AML-193 (cell line): Measurements from ENCODE around the gene CGN.
A peak's percentile ranks its signal among the peaks of the same experiment; 100 is the strongest.
"Not testable (repeated sequence)": the region's sequence is repeated elsewhere in the genome, so short reads cannot be mapped to it uniquely, and the experiment has no call there.

Experiments
- DNase-seq, 2 experiments: peaks; one replicate each; lab custom pipeline; 2025; lab: John Stamatoyannopoulos, UW

CGN gene

DNA sequence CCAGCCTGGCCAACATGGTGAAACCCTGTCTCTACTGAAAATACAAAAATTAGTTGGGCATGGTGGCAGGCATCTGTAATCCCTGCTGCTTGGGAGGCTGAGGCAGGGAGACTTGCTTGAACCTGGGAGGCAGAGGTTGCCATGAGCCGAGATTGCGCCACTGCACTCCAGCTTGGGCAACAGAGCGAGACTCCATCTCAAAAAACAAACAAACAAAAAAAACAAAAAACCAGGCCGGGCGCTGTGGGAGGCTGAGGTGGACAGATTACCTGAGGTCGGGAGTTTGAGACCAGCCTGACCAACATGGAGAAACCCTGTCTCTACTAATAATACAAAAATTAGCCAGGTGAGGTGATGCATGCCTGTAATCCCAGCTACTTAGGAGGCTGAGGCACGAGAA, 11.2 kb downstream of the CGN start:
- DNase-seq, result not testable (repeated sequence)

DNA sequence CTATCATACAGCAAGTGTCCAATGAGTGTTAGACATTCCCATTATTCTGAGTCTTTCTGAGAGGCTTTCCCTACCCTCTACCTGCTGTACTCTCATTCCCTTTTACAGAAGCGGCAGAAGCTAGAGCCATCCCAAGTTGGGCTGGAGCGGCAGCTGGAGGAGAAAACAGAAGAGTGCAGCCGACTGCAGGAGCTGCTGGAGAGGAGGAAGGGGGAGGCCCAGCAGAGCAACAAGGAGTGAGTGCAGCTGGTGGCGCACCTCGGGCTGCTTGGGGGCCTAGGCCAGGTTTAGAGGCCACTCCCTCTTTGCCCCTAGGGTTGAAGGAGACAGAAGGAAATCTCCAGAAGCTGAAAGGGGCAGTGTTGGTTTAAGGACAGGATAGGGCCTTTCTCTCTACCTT, 12.1 kb downstream of the CGN start:
- DNase-seq, result no peak

DNA sequence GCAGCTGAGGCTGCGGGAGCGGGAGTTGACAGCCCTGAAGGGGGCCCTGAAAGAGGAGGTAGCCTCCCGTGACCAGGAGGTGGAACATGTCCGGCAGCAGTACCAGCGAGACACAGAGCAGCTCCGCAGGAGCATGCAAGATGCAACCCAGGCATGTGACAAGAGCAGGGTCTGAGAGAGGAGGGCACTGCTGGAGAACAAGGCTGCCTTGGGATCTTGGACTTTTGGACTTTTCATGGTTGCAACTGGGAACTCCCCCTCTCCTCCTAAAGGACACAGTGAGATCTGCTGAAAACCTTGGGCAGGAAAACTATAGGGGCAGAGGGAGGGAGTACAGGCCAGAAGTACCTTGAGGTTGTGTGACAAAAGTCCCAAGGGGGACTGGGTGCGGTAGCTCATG, 13.5 kb downstream of the CGN start:
- DNase-seq, result no peak

DNA sequence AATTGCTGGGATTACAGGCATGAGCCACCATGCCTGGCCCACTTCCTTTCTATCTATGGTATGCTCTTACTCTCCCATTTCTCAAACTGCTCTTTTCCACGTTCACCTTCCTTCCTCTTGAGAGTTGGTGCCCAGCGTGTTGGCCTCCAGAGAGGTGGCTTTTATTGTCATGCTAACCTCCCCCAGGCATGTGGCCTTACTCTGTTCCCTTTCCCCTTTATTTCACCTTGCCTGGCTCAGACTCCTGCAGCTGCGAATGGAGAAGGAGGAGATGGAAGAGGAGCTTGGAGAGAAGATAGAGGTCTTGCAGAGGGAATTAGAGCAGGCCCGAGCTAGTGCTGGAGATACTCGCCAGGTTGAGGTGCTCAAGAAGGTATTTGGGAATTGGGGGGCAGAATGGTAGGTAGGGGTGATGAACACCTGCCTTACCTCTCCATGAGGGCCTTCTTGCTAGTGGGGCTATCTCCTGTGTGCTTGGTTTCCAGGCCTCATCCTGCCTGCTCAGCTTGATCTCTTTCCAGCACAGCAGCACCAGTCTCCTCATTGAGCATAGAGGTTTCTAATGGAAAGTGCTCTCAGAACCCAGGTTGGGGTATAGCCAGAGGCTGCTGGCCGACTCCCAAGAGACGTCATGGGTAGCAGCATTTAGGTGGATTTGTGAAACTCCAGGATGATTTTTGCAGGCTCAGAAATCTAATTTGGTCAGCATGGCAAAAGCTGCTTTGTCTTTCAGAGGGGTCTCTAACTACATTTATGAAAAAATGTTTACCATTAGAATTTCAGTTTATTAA, 15.7 kb downstream of the CGN start:
- DNase-seq, result no peak

DNA sequence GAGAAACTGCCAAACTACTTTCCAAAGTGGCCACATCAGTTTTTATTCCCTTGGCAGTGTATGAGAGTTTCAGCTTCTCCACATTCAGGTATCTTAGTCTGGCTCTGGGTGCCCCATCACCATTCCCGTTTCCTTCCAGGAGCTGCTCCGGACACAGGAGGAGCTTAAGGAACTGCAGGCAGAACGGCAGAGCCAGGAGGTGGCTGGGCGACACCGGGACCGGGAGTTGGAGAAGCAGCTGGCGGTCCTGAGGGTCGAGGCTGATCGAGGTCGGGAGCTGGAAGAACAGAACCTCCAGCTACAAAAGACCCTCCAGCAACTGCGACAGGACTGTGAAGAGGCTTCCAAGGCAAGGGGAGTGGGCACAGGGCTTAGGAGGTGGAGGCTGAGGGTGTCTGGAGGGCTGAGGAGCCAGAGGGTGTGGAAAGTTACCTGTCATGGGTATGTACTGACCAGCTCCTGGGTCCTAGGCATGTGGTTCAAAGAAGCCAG, 18.1 kb downstream of the CGN start:
- no peak for DNase-seq

DNA sequence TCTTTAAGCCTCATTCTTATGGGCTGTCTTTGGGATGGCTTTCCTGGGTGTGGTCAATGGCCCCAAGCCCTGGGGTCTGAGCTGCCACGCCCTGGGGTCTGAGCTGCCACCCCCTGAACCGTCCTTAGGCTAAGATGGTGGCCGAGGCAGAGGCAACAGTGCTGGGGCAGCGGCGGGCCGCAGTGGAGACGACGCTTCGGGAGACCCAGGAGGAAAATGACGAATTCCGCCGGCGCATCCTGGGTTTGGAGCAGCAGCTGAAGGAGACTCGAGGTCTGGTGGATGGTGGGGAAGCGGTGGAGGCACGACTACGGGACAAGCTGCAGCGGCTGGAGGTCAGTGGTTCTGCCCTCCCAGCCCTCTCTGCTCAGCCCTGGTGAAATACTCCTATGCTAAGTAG, 18.6 kb downstream of the CGN start:
- DNase-seq, result no peak

DNA sequence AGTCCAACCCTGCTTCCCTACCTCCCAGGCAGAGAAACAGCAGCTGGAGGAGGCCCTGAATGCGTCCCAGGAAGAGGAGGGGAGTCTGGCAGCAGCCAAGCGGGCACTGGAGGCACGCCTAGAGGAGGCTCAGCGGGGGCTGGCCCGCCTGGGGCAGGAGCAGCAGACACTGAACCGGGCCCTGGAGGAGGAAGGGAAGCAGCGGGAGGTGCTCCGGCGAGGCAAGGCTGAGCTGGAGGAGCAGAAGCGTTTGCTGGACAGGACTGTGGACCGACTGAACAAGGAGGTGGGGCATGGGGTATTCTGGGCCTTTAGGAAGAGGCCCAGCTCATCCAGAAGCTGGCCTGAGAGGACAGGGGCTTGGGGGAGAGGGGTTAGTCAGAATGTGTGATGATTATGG, 19.3 kb downstream of the CGN start:
- no peak for DNase-seq

DNA sequence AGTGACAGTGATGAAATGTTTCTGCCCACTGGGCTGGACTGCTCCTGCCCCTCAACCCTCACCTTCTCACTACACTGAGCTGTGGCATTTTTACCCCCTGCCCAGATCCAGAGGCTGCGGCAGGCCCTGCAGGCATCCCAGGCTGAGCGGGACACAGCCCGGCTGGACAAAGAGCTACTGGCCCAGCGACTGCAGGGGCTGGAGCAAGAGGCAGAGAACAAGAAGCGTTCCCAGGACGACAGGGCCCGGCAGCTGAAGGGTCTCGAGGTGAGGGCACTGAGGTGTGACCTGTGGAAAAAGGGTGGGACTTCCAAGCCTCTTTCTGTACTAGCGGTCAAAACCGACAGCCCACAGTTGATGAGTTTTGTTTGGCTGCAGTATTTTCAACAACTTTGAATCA, 22.7 kb downstream of the CGN start:
- no peak for DNase-seq

DNA sequence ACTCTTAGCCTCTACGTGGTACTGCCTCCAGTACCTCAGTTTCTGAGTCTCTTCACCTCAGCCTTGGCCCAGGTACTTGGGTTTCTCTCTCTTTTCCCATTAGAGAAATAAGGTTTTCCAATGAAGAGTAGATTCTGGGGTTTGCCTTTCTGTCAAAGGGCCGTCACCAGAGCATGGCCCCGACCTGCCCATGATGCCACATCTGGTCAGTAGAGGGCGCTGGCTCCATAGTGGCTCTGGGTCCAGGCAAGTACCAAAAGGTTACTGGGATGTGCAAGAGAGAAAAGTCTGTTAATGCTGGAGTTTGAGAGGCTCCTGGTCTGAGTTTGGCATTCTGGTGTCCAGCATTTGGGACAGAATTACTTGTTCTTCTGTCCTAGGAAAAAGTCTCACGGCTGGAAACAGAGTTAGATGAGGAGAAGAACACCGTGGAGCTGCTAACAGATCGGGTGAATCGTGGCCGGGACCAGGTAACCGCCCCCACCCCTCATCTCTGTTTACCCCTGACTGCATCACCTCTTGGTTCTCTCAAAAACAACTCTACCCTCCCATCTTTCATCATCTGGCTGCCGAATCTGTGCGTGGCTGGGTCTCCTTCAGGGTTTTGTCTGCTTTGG, 23.6 kb downstream of the CGN start:
- DNase-seq, result peak; percentile 46 to 58

DNA sequence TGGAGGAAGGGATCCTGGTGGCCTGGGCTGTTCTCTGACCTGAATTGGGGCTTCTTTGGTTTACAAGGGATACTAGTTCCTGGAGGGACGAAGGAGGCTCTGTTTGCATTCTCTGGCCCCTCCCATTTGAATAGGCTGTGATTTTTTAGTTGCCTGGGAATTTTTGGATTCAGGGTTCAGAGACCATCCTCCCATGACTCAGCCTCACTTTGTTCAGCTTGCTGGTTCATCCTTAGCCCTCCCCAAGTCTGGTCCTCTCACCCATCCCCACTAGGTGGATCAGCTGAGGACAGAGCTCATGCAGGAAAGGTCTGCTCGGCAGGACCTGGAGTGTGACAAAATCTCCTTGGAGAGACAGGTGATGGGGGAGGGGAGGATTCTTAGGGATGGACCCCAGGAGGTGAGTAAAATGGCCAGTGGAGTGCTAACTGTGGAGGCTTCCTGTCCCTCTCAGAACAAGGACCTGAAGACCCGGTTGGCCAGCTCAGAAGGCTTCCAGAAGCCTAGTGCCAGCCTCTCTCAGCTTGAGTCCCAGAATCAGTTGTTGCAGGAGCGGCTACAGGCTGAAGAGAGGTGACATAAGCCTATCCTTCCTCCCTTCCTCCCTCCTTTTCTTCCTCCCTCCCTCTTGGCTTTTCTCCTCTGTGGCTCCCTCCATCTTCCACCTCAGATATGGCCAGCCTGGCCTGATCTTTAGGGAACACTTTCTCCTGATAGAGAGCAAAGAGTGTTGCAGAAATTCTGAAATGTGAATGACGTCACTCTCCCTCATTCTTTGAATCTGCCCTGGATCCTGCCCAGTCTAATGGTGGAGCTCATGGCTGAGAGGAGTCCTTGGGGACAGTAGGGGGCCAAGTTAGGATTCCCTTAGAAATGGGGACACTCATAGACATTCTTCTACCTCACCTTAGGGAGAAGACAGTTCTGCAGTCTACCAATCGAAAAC, 24.4 kb downstream of the CGN start:
- DNase-seq, result no peak

DNA sequence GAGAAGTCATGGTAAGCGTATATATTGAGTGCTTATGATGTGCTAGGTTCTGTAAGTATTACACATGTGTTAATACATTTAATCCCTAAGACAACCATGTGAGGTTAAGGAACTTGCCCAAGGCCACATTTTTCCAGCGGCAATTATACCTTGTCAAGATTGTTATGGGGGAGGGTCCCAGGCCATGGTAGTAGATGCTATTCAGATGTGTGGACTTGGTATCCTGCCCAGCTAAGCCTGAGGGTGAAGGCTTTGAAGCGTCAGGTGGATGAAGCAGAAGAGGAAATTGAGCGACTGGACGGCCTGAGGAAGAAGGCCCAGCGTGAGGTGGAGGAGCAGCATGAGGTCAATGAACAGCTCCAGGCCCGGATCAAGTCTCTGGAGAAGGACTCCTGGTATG, 25.3 kb downstream of the CGN start:
- DNase-seq, result no peak

DNA sequence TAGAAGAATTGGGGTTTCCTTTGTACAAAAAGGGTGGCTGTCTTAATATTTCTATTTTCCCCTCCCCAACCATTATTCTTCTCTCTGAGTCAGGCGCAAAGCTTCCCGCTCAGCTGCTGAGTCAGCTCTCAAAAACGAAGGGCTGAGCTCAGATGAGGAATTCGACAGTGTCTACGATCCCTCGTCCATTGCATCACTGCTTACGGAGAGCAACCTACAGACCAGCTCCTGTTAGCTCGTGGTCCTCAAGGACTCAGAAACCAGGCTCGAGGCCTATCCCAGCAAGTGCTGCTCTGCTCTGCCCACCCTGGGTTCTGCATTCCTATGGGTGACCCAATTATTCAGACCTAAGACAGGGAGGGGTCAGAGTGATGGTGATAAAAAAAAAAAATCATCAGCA, 25.9 kb downstream of the CGN start:
- no peak for DNase-seq

DNA sequence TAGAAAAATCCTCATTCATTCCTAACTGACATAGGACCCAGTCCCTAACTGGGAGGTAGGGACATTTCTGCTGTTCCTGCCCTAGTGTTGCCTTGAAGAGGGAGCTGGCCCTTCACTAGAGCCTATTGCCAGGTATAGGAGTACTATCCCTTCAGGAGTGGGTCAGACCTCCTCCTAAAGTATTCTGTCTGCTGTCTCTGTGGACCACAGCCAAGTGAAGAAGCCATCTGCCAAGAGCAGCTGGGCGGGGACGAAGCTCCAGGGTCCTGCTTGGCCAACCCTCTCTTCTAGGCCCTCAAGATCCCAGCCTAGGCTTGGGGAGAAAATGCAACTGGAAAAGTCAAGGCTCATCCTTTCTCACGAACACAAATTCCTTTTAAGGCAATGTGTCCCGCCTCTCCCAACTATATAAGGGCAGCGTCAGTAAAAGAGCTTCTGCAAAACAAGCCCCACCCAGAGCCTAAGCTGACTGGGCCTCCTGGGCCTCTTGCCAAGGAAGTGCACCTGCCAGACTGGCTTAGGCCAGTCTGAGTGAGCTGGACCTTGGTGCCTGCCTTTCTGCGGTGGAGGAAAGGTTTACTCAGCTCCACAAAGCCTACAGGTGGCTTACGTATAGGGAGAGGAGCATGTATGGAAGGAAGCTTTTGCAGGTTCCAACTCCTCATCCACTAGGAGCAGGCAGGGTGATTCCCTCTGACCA, 28.3 kb downstream of the CGN start:
- peak; percentile 47 to 62 for DNase-seq

DNA sequence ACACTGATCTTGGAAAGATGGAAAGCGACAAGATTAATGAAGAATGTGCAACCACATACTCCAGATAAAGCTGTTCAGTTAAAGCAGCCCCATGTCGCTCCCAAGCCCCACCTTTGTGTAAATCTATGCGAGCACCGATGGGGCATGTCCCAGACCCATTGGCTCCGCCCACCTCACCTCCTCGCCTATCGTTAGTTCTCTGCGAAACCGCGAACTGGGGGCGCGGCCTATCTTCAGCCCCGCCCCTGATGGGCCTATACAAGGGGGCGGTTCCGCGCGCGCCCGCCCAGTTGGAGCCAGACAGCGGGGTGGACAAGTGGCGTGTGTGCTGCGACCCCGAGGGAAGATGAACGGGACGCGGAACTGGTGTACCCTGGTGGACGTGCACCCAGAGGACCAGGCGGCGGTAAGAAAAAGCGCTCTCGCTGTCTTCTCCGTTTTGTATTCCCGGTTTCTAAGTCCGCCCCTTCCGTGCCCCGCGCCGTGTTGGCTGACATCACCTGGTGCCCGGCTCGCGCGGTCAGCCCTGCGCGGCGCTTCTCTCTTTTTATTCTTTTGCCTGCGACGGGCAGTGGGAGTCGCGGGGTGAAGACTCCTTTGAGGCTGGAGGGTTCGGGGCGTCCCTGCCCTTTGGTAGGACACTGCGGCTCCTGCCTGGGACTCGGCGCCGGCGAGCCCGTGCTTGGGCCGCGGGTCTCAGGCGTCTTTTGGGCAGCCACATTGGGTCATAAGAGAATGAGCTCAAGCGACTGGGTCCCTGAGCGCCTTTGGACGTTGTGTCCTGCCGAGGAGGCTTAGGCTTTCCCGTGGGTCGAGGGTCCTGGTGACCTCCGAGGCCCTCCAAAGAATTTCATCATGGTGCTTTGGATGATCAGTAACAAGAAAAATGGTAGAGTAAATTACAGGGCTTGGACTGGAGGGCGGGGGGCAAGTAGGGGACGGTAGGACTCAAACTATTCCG, 29.1 kb downstream of the CGN start, which contains the start of gene TUFT1:
Gene TUFT1 (plus strand): TSS at position 289 of the 961 bp plus-strand sequence. CDS start 58 bp downstream, at position 347.
- peak; percentile 84 for DNase-seq

DNA sequence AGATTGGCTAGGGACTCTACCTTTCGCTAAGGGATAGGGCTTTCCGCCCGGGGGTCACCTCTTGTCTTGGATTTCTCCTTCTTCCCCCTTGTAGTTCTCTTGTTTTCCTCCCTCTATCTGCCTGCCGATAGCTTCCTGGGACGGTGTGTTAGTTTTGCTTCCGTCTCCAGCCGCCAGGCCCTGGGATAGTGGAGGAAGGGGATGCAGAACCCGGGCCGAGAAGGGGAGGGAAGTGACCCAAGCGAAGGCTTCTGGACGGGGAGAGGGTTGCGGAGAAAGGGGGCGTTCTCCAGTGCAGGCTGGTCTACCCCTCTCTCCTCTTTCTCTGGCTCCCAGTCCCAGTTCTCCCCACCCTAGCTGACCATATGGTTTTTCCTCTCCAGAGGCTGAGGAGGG, 29.8 kb downstream of the CGN start:
- no peak for DNase-seq

DNA sequence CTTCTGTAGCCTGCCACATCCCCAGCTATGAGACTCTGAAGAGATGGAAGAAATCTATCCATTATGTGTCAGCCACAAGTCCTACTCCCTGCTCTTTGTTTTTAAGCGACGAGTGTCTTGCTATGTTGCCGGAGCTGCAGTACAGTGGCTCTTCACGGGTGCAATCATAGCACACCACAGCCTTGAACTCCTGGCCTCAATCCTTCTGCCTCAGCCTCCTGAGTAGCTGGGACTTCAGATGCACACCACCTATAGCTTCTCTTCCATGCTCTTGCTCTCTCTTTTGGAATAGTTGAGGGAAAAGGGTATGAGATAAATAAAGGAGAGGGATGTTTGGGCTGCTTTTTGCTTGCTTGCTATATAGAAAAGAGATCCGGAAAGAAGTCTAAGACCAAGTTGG, 30.6 kb downstream of the CGN start:
- no peak for DNase-seq

DNA sequence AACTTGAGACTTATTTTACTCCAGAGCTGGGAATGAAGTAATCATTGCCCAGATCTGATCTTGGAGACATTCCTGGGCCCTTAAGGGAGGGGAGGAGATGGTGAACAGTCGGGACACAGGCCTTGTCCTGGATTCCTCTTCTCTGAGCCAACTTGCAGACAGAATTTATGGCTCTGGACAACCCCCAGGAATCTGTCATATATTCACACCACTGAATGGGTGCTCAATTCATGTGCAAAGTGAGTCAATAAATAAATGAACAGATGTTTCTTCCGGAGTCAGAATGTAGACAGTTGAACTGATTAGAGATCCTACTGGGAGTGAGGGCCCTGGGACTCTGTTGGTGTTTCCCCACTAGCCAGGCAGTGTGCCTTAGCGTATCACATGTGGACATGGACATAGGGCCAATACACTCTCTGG, 31.5 kb downstream of the CGN start:
- DNase-seq, result no peak

DNA sequence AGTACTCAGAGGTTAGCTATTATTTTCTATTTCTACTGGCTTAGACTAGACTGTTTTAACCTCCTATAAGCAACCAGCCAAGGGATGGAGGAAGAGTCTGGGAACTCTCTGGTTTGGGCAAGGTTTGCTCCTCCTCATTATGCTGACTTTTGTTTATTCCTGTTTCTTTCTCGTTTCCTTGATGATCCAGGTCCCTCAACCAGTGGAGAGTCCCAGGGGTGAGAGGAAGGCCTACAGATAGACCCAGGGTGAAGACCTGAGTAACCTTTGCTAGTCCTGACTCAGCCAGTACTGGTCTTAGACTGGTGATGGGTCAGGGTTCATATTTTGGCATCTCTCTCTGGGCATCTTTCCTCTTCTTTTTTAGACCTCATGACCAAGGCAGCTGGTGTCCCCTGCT, 34.4 kb downstream of the CGN start:
- no peak for DNase-seq

DNA sequence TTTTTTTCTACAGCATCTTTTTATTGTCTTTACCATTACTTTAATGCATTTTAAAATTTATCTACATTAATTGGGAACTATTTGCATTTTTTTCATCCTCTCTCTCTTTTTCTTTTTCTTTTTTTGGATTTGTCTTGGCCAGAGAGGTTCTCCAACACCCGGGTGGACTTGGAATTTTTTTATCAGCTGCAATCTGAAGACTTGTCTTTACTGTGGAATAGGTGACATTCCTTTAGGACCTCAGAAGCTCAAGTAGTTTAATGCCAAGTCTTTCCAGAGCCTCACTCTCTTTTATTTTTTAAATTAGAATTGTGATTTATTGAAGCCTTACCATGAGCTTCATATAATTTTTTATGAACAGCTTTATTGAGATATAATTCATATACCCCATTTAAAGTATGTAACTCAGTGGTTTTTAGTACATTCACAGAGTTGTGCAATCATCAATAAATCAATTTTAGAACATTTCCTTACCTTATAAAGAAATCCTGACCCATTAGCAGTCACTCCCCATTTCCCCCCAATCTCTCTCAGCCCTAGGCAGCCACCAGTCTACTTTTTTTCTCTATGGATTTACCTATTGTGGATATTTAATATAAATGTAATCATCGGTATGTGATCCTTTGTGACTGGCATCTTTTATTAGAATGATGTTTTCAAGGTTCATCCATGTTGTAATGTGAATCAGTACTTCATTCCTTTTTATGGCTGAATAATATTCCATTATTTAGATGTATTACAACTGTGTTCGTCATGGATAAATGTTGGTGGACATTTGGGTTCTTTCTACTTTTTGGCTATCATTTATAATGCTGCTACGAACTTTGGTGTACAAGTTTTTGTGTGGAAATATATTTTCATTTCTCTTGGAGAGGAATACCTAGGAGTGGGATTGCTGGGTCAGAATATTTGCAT, 35.1 kb downstream of the CGN start:
- DNase-seq, result no peak
